HL-60 (cell line): ENCODE measurements around the gene EMC6.

Source experiments
- CTCF ChIP-seq: IDR thresholded peaks from one replicate; pipeline ENCODE4 v1.5.1; 2011; ENCODE audit warnings: low read length, control low read depth, inconsistent platforms; ENCODE audit not compliant: insufficient read depth
- GABPA ChIP-seq: IDR thresholded peaks from 2 replicates; pipeline ENCODE4 v1.6.1; 2012; ENCODE audit warnings: low read depth
- POLR2AphosphoS5 ChIP-seq: IDR thresholded peaks from 2 replicates; pipeline ENCODE4 v1.6.1; 2012; ENCODE audit warnings: low read depth
- TF ChIP-seq, protein P1 (sequence below): IDR thresholded peaks from 2 replicates; pipeline ENCODE4 v1.6.1; 2012; ENCODE audit warnings: low read depth; ENCODE audit not compliant: insufficient replicate concordance

DNA sequence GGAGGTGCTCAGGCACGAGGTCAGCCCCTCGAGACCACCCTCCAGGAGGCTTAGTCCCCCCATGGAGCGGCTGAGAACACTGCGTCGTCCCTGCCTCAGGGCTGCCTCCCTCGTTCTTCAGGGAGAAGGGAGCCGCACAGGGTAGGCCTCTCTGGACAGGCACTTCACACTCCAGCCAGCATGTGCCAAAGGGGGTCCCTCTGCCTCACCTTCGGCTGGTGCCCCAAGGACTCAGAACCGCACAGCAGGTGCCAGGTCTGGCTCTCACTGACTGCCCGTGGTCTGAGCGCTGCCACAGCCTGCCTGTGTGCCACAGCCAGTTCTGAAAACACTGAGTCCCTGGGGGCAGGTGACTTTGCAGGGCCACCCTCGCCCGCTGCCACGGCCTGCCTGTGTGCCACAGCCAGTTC, 20.2 kb downstream of the EMC6 start:
- no peak for TF ChIP-seq POLR2AphosphoS5
- TF ChIP-seq, protein P1, sequence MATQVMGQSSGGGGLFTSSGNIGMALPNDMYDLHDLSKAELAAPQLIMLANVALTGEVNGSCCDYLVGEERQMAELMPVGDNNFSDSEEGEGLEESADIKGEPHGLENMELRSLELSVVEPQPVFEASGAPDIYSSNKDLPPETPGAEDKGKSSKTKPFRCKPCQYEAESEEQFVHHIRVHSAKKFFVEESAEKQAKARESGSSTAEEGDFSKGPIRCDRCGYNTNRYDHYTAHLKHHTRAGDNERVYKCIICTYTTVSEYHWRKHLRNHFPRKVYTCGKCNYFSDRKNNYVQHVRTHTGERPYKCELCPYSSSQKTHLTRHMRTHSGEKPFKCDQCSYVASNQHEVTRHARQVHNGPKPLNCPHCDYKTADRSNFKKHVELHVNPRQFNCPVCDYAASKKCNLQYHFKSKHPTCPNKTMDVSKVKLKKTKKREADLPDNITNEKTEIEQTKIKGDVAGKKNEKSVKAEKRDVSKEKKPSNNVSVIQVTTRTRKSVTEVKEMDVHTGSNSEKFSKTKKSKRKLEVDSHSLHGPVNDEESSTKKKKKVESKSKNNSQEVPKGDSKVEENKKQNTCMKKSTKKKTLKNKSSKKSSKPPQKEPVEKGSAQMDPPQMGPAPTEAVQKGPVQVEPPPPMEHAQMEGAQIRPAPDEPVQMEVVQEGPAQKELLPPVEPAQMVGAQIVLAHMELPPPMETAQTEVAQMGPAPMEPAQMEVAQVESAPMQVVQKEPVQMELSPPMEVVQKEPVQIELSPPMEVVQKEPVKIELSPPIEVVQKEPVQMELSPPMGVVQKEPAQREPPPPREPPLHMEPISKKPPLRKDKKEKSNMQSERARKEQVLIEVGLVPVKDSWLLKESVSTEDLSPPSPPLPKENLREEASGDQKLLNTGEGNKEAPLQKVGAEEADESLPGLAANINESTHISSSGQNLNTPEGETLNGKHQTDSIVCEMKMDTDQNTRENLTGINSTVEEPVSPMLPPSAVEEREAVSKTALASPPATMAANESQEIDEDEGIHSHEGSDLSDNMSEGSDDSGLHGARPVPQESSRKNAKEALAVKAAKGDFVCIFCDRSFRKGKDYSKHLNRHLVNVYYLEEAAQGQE, result no peak
- no peak for TF ChIP-seq CTCF
- TF ChIP-seq GABPA, result no peak
